Activated CD4-positive, alpha-beta memory T cell treated with anti-CD3 and anti-CD28 coated beads for 36 hours (primary cell): ENCODE data around the gene POLE4. TPM values are rescaled to one million over a fixed set of nuclear protein-coding genes. Genes with fewer than 3 reads are reported as not detected.

Experiments used
- CTCF ChIA-PET: fragments of 350-600 bp; sonication (Branson Sonifier 250); formaldehyde crosslinking; loops from one replicate; lab custom pipeline; 2021; ENCODE audit warnings: antibody characterized with exemption, inconsistent platforms; lab: Charles Lee
- POLR2A ChIA-PET: fragments of 350-600 bp; sonication (Branson Sonifier 250); formaldehyde crosslinking; loops from one replicate; lab custom pipeline; 2021; ENCODE audit warnings: antibody characterized with exemption; lab: Charles Lee
- DNase-seq: peaks from one replicate; pipeline ENCODE4 v3.0.0-alpha.2; 2020
- H3K27ac Mint-ChIP-seq: one replicate; pipeline ENCODE4 v1.8.0; 2021; ENCODE audit warnings: mixed read lengths
- H3K27me3 Mint-ChIP-seq: one replicate; pipeline ENCODE4 v1.8.0; 2021; ENCODE audit warnings: mixed read lengths
- H3K36me3 Mint-ChIP-seq: one replicate; pipeline ENCODE4 v1.8.0; 2021; ENCODE audit warnings: mixed read lengths
- H3K4me1 Mint-ChIP-seq: one replicate; pipeline ENCODE4 v1.8.0; 2021; ENCODE audit warnings: low read depth, mixed read lengths
- H3K4me3 Mint-ChIP-seq: one replicate; pipeline ENCODE4 v1.8.0; 2021; ENCODE audit warnings: mild to moderate bottlenecking, mixed read lengths
- H3K9me3 Mint-ChIP-seq: one replicate; pipeline ENCODE4 v1.8.0; 2021; ENCODE audit warnings: mixed read lengths
- intact Hi-C: fragments of 100-400 bp; cut with micrococcal nuclease; formaldehyde crosslinking; loops from one replicate; pipeline ENCODE4 v1.15.1; 2023
- total RNA-seq, 2 experiments: library from RNA; stranded (reverse); gene quantifications; one replicate each; pipeline ENCODE4 v1.2.3, GENCODE V29; 2021

POLE4 gene
- total RNA-seq, 2 experiments from 2014 or later: 54.6 to 58.0 TPM

DNA sequence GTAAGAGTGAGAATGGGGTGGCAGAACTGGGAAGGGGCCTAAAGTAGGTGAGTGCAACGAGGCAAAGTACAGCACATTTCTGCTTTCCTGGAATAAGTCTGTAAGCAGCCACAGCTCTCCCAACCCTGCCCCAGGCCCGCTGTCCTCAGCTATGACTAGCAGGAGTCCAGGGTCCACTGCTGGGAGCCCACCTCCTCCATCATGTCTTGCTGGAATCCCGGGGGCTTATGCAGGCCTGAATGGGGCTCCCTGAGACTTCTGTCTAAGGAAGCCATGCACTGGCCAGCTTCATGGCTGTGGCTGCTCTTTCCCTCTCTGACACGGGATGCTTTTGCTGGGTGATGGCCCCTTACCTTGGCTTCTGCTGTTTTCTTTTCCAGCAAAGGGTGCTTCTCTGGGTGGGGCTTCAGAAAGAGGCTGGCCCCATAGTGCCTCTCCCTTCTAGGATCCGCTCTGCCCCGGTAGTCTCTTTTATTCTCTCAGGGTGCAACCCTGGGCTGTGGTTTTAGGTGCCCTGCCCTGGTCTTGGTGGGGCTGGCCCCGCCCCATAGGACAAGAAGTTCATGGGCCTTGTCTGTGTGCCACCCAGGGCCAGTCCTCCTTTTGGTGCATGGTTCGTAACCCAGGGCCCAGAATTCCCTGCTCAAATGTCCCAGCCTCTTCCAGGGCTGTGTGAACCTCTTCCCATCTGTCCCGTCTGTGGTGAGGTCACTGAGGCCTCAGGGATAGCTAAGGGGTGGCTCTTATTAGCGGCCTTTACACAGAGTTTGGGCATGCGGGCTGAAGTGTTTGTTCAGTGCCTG lies 33.8 kb upstream of the POLE4 start:
- CTCF ChIA-PET: no interaction called here
- Mint-ChIP-seq H3K27ac (no peak overlapping the region), H3K27me3 (no peaks in the 10 kb centered on the region), H3K36me3 (no peaks in the 10 kb centered on the region), H3K9me3 (no peaks in the 10 kb centered on the region), H3K4me1 (no peaks in the 10 kb centered on the region), H3K4me3 (no peak overlapping the region)
- POLR2A ChIA-PET: no interaction called here
- no peak for DNase-seq
- intact Hi-C loops: no loop called here

DNA sequence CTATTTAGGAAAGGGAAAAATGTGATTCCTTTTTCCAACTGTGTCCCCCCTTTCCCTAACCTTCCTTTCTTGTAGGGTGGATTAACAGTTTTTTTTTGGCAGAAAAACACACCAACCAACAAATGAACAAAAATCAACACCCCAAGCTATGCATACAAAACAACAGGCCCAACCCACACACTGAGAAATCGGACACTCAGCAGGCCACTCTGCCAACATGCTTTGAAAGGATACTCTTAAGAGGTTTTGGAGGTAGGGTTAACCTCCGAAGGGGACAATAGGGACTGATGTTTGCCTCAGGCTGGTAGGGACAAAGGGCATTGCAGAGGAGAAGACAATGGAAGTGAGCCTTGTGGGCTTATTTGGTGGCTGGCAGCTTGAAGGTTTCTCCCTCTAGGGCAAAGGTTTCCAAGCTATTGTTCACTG lies 33.1 kb upstream of the POLE4 start:
- Mint-ChIP-seq H3K4me1 (no peaks in the 10 kb centered on the region), H3K36me3 (no peaks in the 10 kb centered on the region), H3K27me3 (no peaks in the 10 kb centered on the region), H3K4me3 (no peak overlapping the region), H3K27ac (no peak overlapping the region), H3K9me3 (no peaks in the 10 kb centered on the region)
- ChIA-PET POLR2A (no interaction called here), CTCF (no interaction called here)
- no peak for DNase-seq
- intact Hi-C loops: no loop called here

DNA sequence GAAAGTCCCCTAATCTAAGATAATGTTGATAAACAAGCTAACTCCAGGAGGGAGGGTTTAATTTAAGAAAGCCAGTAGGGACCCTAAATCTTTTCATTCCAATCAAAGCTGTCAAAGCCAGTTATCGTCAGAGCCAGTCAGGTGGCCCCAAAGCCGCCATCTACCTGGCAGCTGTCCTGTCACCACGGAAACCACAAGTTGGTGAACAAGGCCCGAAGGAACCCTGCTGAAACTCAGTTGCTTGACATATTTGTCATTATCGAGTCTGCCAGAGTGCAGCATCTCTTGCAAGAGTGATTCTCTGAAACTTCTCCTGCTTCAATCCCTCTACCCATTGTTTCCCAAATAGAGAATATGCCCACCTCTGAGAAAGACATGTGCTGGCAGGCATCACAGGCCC lies 30.8 kb upstream of the POLE4 start:
- ChIA-PET CTCF (no interaction called here), POLR2A (no interaction called here)
- Mint-ChIP-seq H3K27ac (no peak overlapping the region), H3K36me3 (peaks cover 4% of the 10 kb centered on the region), H3K4me3 (no peak overlapping the region), H3K9me3 (no peaks in the 10 kb centered on the region), H3K27me3 (no peaks in the 10 kb centered on the region), H3K4me1 (no peaks in the 10 kb centered on the region)
- intact Hi-C loops: no loop called here
- no peak for DNase-seq

DNA sequence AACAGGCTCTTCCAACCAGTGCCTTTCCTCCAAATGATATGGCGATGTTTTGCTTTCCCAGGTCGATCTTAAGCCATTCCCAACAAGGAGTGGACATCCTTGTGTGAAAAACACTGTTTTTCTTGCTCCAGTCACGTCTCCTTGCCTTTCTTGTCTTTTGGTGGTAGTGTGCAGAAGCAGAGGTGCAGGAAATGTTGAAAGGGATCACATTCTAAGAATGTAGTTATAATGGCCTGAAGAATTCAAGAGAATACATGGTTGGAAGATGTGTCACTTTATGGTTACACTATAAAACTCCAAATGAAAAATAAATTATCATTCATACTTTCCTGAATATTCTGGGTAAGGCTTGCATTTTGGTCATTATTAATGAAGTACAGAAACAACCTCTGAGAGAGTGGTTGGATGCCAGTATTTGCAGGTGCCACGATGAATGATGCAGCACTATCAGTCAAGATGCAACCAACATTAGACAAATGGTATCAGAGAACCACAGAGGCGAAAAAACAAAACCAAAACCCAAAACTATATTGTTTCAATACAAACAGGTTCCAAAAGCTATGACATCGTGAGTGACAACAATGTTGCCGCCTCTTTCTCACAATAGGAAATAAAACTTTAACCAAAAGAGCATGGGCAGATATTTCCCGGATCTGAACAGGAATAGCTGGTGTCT lies 27.5 kb upstream of the POLE4 start:
- ChIA-PET CTCF (no interaction called here), POLR2A (no interaction called here)
- H3K9me3 Mint-ChIP-seq: no peaks in the 10 kb centered on the region
- intact Hi-C loops: no loop called here
- H3K36me3 Mint-ChIP-seq: peaks cover 4% of the 10 kb centered on the region
- no peak overlapping the region for H3K4me3 Mint-ChIP-seq
- no peak overlapping the region for H3K27ac Mint-ChIP-seq
- H3K4me1 Mint-ChIP-seq: no peaks in the 10 kb centered on the region
- H3K27me3 Mint-ChIP-seq: no peaks in the 10 kb centered on the region
- no peak for DNase-seq

DNA sequence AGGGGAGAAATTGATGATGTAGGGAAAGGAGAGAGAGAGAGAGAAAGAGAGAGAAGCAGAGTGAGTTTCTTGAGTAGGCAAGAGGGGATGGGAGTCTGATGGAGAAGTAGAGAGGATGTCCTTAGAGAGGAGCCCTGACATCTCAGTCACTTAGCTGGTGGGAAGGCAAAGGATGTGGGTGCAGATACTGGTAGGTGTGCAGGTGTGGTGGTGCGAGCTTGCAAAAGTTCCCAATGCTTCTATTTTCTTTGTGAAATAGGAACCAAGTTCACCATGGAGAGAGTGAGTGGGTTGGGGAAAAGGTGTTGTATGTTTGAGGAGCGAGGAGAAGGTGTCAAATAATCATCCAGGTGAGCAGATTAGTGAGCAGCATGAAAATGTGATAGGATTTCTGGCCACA lies 26.5 kb upstream of the POLE4 start:
- Mint-ChIP-seq H3K9me3 (no peaks in the 10 kb centered on the region), H3K4me3 (no peak overlapping the region), H3K27me3 (no peaks in the 10 kb centered on the region), H3K4me1 (no peaks in the 10 kb centered on the region), H3K27ac (no peak overlapping the region), H3K36me3 (peaks cover 4% of the 10 kb centered on the region)
- CTCF ChIA-PET: interaction anchor here (0.6 kb wide), 1 partner anchor 630 kb away, joined by 3 read pairs; no protein-coding TSS in a partner anchor
- POLR2A ChIA-PET: no interaction called here
- no peak for DNase-seq
- intact Hi-C loops: no loop called here

DNA sequence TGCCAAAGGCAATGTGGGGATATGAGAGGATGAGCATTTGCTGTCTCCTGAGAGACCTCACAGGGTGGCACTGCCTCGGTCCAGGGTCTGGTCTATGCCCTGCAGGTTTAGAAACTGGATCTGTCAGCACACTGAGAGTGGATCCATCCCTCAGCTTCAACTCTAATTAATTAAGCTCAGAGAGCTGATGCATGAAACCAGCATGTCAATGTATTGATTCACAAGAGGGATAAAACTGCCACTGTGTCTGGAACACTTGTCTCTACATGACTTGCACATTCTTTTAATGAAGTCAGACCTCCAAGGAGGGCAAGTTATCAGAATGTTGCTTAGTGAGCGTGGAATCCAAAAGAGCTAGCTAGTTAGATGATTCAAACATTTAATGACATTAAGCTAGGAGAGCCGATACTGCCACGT lies 22.5 kb upstream of the POLE4 start:
- no peak overlapping the region for H3K27ac Mint-ChIP-seq
- intact Hi-C loops: no loop called here

DNA sequence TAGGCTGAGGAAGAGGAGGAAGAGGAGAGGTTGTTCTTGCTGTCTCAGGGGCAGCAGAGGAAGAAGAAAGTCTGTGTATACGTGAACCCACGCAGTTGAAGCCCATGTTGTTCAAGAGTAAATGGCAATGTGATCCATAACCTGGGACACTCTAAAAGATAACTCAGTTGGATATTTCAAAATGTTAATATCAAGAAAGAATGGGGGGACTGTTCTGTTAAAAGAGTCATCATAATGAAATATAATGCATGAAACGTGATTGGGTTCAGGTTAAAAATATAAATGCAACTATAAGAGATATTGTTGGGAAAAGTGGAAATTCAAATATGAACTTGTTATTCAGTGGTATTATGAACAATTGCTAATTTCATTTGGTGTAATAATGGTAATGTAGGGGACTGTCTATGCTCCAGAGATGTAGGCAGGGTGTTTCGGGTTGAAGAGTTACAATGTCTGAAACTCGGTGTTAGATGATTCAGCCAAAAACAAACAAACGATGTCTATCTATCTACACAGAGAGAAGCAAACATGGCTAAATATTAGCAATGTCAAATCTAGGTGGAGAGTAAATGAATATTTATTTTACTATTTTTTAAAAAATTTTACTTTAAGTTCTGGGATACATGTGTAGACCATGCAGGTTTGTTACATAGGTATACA lies 21.1 kb upstream of the POLE4 start:
- ChIA-PET POLR2A (no interaction called here), CTCF (no interaction called here)
- no peaks in the 10 kb centered on the region for H3K9me3 Mint-ChIP-seq
- H3K36me3 Mint-ChIP-seq: no peaks in the 10 kb centered on the region
- no peak overlapping the region for H3K4me3 Mint-ChIP-seq
- intact Hi-C loops: no loop called here
- H3K27me3 Mint-ChIP-seq: no peaks in the 10 kb centered on the region
- H3K27ac Mint-ChIP-seq: no peak overlapping the region
- H3K4me1 Mint-ChIP-seq: no peaks in the 10 kb centered on the region
- DNase-seq: no peak

More for the DNA sequence above, 22.5 kb upstream of the POLE4 start:
- no peak for DNase-seq
- ChIA-PET CTCF (no interaction called here), POLR2A (no interaction called here)
- Mint-ChIP-seq H3K4me3 (no peak overlapping the region), H3K9me3 (no peaks in the 10 kb centered on the region), H3K27me3 (no peaks in the 10 kb centered on the region), H3K4me1 (no peaks in the 10 kb centered on the region), H3K36me3 (no peaks in the 10 kb centered on the region)

DNA sequence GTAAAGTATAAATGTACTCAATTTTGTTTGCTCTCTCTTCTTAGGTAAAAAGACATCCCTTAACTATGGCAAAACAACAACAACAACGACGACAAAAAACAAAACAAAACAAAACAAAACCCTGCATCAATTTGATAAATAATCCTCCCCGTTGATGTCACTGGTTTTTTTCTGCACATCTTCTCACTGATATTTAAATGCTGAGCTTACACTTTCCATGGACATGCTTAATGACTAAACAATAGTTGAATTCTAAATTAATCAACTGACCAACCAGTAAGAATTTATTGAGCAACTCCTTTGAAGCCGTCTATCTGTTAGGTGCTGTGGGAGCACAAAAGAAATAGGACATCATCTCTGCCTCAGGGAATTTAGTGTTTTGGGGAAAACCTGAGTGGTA lies 20.2 kb upstream of the POLE4 start:
- no peaks in the 10 kb centered on the region for H3K36me3 Mint-ChIP-seq
- intact Hi-C loops: no loop called here
- ChIA-PET POLR2A (no interaction called here), CTCF (no interaction called here)
- H3K27ac Mint-ChIP-seq: no peak overlapping the region
- no peak overlapping the region for H3K4me3 Mint-ChIP-seq
- no peaks in the 10 kb centered on the region for H3K27me3 Mint-ChIP-seq
- no peaks in the 10 kb centered on the region for H3K9me3 Mint-ChIP-seq
- DNase-seq: no peak
- no peaks in the 10 kb centered on the region for H3K4me1 Mint-ChIP-seq

DNA sequence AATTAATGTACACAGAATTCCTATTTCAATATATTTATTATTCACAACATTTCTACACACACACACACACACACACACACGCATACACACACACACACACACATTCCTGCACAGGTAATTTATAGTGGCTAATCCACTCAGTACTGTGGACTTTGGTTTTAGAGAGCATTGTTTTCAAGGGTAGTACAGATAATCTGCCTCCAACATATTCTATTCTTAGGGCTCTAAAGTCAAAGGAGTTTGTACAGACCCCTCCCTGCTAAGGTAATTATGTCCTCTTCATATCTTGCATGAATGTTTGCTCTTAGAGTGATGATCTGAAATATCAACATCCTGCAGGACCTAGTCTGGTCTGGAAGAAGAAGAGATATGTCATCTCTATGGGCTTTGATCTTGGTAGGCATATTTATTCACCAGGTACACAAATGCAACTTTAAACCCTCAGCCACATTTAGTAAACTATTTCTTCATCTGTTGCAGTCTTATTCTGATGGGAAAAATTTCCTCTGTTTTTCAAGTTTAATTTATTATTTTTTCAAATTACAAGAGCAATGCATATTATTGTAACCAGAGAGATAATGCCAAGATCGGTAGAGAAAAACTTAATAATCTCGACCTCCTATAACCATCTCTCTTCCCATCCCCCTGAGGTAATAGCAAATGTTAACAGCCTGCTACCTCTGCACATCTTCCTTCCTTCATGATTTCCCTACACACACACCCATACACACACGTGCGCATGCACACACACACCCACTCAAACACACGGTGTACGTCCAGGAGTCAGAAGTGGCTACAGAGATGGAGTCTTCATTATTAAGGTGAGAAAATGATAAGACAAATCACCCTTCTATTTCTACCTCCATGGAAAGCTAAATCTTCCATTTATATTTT lies 18.3 kb upstream of the POLE4 start:
- intact Hi-C loops: no loop called here
- no peak for DNase-seq
- ChIA-PET CTCF (no interaction called here), POLR2A (no interaction called here)
- peaks cover 2% of the 10 kb centered on the region for H3K4me1 Mint-ChIP-seq
- no peak overlapping the region for H3K27ac Mint-ChIP-seq
- no peaks in the 10 kb centered on the region for H3K9me3 Mint-ChIP-seq
- H3K4me3 Mint-ChIP-seq: no peak overlapping the region
- H3K36me3 Mint-ChIP-seq: no peaks in the 10 kb centered on the region
- H3K27me3 Mint-ChIP-seq: no peaks in the 10 kb centered on the region

DNA sequence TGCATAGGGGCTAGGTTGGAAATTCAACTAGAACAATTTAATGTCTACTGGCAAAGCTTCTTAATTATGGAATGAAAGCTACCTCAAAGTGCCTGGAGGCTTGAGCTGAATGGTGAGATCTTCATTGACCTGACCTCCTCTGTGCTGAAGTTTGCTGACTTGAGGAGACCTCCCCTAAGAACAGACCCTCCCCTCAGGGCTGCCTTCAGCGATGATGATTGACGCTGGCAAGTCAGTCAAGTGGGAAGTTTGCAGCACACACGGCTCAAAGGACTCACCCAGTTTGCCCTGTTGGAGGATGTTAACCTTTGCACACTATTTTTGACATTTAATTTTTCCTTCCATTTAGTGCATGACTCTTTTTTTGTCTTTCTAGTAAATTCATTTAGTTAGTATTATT lies 17.2 kb upstream of the POLE4 start:
- ChIA-PET POLR2A (no interaction called here), CTCF (no interaction called here)
- Mint-ChIP-seq H3K27ac (no peak overlapping the region), H3K27me3 (no peaks in the 10 kb centered on the region), H3K4me3 (no peak overlapping the region), H3K36me3 (no peaks in the 10 kb centered on the region), H3K4me1 (peaks cover 8% of the 10 kb centered on the region), H3K9me3 (no peaks in the 10 kb centered on the region)
- no peak for DNase-seq
- intact Hi-C loops: no loop called here

DNA sequence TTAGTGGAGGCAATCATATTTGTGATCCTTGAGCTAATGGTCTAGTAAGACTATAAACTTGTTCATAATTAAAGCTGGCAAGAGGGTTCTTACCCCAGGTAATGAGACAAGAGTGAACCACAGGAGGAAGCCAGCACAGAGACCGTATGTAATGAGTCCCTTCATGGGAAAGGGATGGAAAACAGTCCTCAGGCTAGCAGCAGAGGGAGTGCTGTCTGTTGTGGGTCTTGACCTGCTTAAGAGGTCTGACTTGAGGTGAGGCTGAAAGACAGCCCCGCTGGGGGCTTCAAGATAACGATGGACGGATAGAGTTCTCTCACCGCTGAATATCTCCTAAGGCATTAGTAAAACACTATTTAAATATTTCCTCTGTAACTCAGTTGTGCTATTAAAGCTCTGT lies 16.2 kb upstream of the POLE4 start:
- Mint-ChIP-seq H3K4me1 (peaks cover 8% of the 10 kb centered on the region), H3K9me3 (no peaks in the 10 kb centered on the region), H3K36me3 (no peaks in the 10 kb centered on the region), H3K4me3 (no peak overlapping the region), H3K27ac (no peak overlapping the region), H3K27me3 (no peaks in the 10 kb centered on the region)
- no peak for DNase-seq
- ChIA-PET POLR2A (no interaction called here), CTCF (interaction anchor here (0.7 kb wide), 1 partner anchor 531 kb away, joined by 3 read pairs; no protein-coding TSS in a partner anchor)
- intact Hi-C loops: no loop called here
